ENCODE measurements around the gene THAP3.

Gene THAP3

DNA sequence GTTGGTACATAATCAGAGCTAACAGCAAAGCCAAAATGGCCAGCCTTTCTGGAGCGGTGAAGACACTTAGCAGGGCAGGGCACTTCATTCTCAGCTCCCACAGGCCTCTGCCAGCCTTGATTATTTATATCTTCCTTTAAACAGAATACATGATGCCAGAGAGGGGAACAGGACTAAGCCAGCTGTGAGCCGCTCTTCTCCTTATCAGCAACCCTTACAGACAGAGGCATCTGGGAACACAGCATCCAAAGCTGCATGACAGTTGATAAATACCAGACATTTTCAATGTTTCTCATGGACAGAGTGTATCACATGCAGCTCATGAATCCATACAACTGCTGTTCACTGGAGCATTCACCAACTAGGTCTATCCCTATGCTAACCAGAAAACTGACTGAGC, 47.9 kb downstream of the THAP3 start:
- H3K4me2 ChIP-seq (ENCODE audit: low read depth, low read length), result no peak overlapping the region
- no peak overlapping the region for H2AFZ ChIP-seq (ENCODE audit: low read length)
- no peak overlapping the region for H3K4me3 ChIP-seq (ENCODE audit: low read length)
- H3K4me1 ChIP-seq (ENCODE audit: low read length), result peaks cover 22% of the 10 kb centered on the region
- no peaks in the 10 kb centered on the region for H4K20me1 ChIP-seq (ENCODE audit: insufficient read depth, low read length)
- peaks cover 17% of the 10 kb centered on the region for H3K79me2 ChIP-seq (ENCODE audit: low read length)
- no peak overlapping the region for H3K9ac ChIP-seq (ENCODE audit: low read length)
- H3K36me3 ChIP-seq (replicated peaks; ENCODE audit: insufficient read depth, low read length), result no peaks in the 10 kb centered on the region
- no peaks in the 10 kb centered on the region for H3K27me3 ChIP-seq (replicated peaks; ENCODE audit: insufficient read depth, low read length)
- no peak overlapping the region; the same call in 1 of the 2 replicates for H3K27ac ChIP-seq (ENCODE audit: low read length)
- no peak for TF ChIP-seq EZH2 (optimal IDR thresholded peaks at IDR 0.05; ENCODE audit: low read depth, low read length)
- no peak for TF ChIP-seq EZH2phosphoT487 (IDR thresholded peaks at IDR 0.05; ENCODE audit: low read length)
- TF ChIP-seq, protein P1, sequence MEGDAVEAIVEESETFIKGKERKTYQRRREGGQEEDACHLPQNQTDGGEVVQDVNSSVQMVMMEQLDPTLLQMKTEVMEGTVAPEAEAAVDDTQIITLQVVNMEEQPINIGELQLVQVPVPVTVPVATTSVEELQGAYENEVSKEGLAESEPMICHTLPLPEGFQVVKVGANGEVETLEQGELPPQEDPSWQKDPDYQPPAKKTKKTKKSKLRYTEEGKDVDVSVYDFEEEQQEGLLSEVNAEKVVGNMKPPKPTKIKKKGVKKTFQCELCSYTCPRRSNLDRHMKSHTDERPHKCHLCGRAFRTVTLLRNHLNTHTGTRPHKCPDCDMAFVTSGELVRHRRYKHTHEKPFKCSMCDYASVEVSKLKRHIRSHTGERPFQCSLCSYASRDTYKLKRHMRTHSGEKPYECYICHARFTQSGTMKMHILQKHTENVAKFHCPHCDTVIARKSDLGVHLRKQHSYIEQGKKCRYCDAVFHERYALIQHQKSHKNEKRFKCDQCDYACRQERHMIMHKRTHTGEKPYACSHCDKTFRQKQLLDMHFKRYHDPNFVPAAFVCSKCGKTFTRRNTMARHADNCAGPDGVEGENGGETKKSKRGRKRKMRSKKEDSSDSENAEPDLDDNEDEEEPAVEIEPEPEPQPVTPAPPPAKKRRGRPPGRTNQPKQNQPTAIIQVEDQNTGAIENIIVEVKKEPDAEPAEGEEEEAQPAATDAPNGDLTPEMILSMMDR (IDR thresholded peaks at IDR 0.05; ENCODE audit: low read length), result no peak
- DNase-seq, result no peak
- H3K9me2 ChIP-seq (replicated peaks; ENCODE audit: insufficient read depth, low read length), result no peaks in the 10 kb centered on the region
- H3K9me3 ChIP-seq (replicated peaks; ENCODE audit: insufficient read depth, low read length), result no peaks in the 10 kb centered on the region
- H3F3A ChIP-seq (ENCODE audit: insufficient read depth, low read length), result peaks cover 17% of the 10 kb centered on the region; the same call in 1 of the 2 replicates

DNA sequence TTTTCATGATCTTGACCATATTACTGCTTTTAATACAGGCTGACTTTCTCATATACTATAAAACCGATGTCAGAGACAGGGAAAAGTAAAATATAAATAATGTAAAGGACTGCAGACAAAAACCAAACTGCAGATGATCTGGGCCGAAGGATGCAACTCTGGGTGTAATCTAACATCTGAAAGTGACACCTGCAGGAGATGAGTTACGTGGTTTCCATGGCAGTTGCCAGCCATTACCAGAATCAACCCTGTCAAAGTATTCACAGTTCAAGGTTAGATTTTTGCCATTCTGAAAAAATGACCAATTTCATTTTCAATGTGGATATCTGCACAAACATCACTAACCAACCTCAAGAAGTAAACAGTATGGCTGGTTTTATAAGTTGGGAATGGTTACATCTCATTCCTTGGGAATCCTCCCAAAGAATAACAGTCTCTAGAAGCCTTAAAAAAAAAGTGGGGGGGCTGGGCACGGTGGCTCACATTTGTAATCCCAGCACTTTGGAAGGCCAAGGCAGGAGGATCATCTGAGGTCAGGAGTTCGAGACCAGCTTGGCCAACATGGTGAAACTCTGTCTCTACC, 49.2 kb downstream of the THAP3 start:
- H3K4me3 ChIP-seq (ENCODE audit: low read length), result no peak overlapping the region
- peak; percentile 81 for DNase-seq
- no peaks in the 10 kb centered on the region for H3K9me2 ChIP-seq (replicated peaks; ENCODE audit: insufficient read depth, low read length)
- H3K4me2 ChIP-seq (ENCODE audit: low read depth, low read length), result peak overlapping the region; percentile 50
- H3K9ac ChIP-seq (ENCODE audit: low read length), result peak overlapping the region; percentile 14; the same call in 1 of the 2 replicates
- H3K4me1 ChIP-seq (ENCODE audit: low read length), result peaks cover 22% of the 10 kb centered on the region
- no peaks in the 10 kb centered on the region for H3K9me3 ChIP-seq (replicated peaks; ENCODE audit: insufficient read depth, low read length)
- H3F3A ChIP-seq (ENCODE audit: insufficient read depth, low read length), result peaks cover 17% of the 10 kb centered on the region; the same call in 1 of the 2 replicates
- H3K36me3 ChIP-seq (replicated peaks; ENCODE audit: insufficient read depth, low read length), result no peaks in the 10 kb centered on the region
- TF ChIP-seq EZH2phosphoT487 (IDR thresholded peaks at IDR 0.05; ENCODE audit: low read length) (no peak), EZH2 (optimal IDR thresholded peaks at IDR 0.05; ENCODE audit: low read depth, low read length) (no peak)
- TF ChIP-seq, protein P1 (IDR thresholded peaks at IDR 0.05; ENCODE audit: low read length), result no peak
- no peaks in the 10 kb centered on the region for H4K20me1 ChIP-seq (ENCODE audit: insufficient read depth, low read length)
- H3K27me3 ChIP-seq (replicated peaks; ENCODE audit: insufficient read depth, low read length), result no peaks in the 10 kb centered on the region
- peak overlapping the region; percentile 78 for H3K27ac ChIP-seq (ENCODE audit: low read length)
- H3K79me2 ChIP-seq (ENCODE audit: low read length), result peaks cover 17% of the 10 kb centered on the region
- H2AFZ ChIP-seq (ENCODE audit: low read length), result no peak overlapping the region

DNA sequence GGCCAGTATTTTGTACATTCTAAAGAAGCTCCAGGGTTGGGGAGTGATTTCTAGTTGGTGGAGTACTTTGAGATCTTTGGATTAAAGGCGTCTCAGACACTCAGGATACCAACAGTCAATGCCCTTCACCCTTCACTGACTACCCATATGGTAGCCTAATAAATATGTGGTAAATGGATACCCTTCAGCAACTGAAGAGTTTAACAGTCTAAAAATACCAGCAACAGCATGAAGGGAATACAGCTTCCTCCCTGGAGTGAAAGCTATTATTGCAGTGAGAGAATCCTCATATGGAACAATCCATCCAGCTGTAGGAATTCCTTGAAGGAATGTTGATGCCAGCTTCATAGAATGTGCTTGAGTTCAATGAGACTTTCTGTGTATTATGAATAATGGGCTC, 50.1 kb downstream of the THAP3 start:
- Histone ChIP-seq H3K9me2 (replicated peaks; ENCODE audit: insufficient read depth, low read length) (no peaks in the 10 kb centered on the region), H3K36me3 (replicated peaks; ENCODE audit: insufficient read depth, low read length) (no peaks in the 10 kb centered on the region; the same call in 1 of the 2 replicates), H3K27ac (ENCODE audit: low read length) (peak overlapping the region; percentile 78; the same call in 1 of the 2 replicates), H3K4me1 (ENCODE audit: low read length) (peaks cover 22% of the 10 kb centered on the region), H3K79me2 (ENCODE audit: low read length) (peaks cover 21% of the 10 kb centered on the region), H3K27me3 (replicated peaks; ENCODE audit: insufficient read depth, low read length) (no peaks in the 10 kb centered on the region), H2AFZ (ENCODE audit: low read length) (no peak overlapping the region), H3F3A (ENCODE audit: insufficient read depth, low read length) (peaks cover 17% of the 10 kb centered on the region; the same call in 1 of the 2 replicates), H3K9me3 (replicated peaks; ENCODE audit: insufficient read depth, low read length) (no peaks in the 10 kb centered on the region), H4K20me1 (ENCODE audit: insufficient read depth, low read length) (no peaks in the 10 kb centered on the region), H3K4me2 (ENCODE audit: low read depth, low read length) (no peak overlapping the region; the same call in 1 of the 2 replicates), H3K9ac (ENCODE audit: low read length) (no peak overlapping the region), H3K4me3 (ENCODE audit: low read length) (no peak overlapping the region)
- no peak for TF ChIP-seq EZH2phosphoT487 (IDR thresholded peaks at IDR 0.05; ENCODE audit: low read length)
- TF ChIP-seq, protein P1 (IDR thresholded peaks at IDR 0.05; ENCODE audit: low read length), result no peak
- no peak for TF ChIP-seq EZH2 (optimal IDR thresholded peaks at IDR 0.05; ENCODE audit: low read depth, low read length)
- no peak for DNase-seq
